HEK293 (cell line): Measurements from ENCODE around the gene DBET.
A peak's percentile ranks its signal among the peaks of the same experiment; 100 is the strongest.
"Not testable (repeated sequence)": the region's sequence is repeated elsewhere in the genome, so short reads cannot be mapped to it uniquely, and the experiment has no call there.

Experiments
- CTCF ChIA-PET: fragments of 350-600 bp; formaldehyde crosslinking; extraction: SDS; loops from one replicate; lab custom pipeline; 2021; ENCODE audit warnings: antibody characterized with exemption; lab: Yijun Ruan, JAX
- POLR2A ChIA-PET: fragments of 300-600 bp; formaldehyde crosslinking; extraction: SDS; loops from one replicate; lab custom pipeline; 2020; ENCODE audit warnings: antibody characterized with exemption, inconsistent platforms; lab: Yijun Ruan, JAX
- H3K27ac ChIP-seq: fragments of 200-500 bp; sonication (Bioruptor generic); 2 replicates; pipeline ENCODE4 v1.5.1; 2014; ENCODE audit warnings: low read depth, low read length, control low read depth, inconsistent platforms; ENCODE audit errors: extremely low read depth
- H3K36me3 ChIP-seq, 2 experiments: fragments of 200-500 bp in 1 of 2; sonication (Bioruptor generic) in 1 of 2; 1 replicate in 1 of 2; 2 replicates in 1 of 2; pipeline ENCODE4 v1.5.1; 2014 to 2017; ENCODE audit warnings: inconsistent platforms in 2 of 2, low read length in 2 of 2; ENCODE audit not compliant: control insufficient read depth in 2 of 2, insufficient read depth in 1 of 2
- H3K4me1 ChIP-seq: fragments of 200-500 bp; sonication (Bioruptor generic); 2 replicates; pipeline ENCODE4 v1.5.1; 2014; ENCODE audit warnings: mild to moderate bottlenecking, low read length, inconsistent platforms; ENCODE audit not compliant: control insufficient read depth, insufficient read depth
- H3K4me3 ChIP-seq: 2 replicates; pipeline ENCODE4 v1.5.1; 2011; ENCODE audit warnings: low read depth, mild to moderate bottlenecking, control low read depth, low read length, moderate library complexity
- H3K9me3 ChIP-seq: fragments of 200-500 bp; sonication (Bioruptor generic); 2 replicates; pipeline ENCODE4 v1.5.1; 2014; ENCODE audit warnings: low read depth, low read length, inconsistent platforms; ENCODE audit not compliant: control insufficient read depth, insufficient read depth
- SP3 ChIP-seq: fragments of 450-650 bp; formaldehyde crosslinking; IDR thresholded peaks from 2 replicates; pipeline ENCODE4 v1.5.1; 2016; ENCODE audit warnings: missing biosample characterization, missing genetic modification characterization
- ZBTB20 ChIP-seq: fragments of 450-650 bp; formaldehyde crosslinking; IDR thresholded peaks from 2 replicates; pipeline ENCODE4 v1.5.1; 2016; ENCODE audit warnings: missing biosample characterization, missing genetic modification characterization
- ZFP69B ChIP-seq: fragments of 450-650 bp; formaldehyde crosslinking; IDR thresholded peaks from 2 replicates; pipeline ENCODE4 v1.5.1; 2016; ENCODE audit warnings: missing biosample characterization, missing genetic modification characterization
- ZNF341 ChIP-seq: fragments of 450-650 bp; formaldehyde crosslinking; IDR thresholded peaks from 2 replicates; pipeline ENCODE4; 2016; ENCODE audit warnings: low read depth, missing biosample characterization, missing genetic modification characterization
- ZNF692 ChIP-seq: fragments of 450-650 bp; formaldehyde crosslinking; IDR thresholded peaks from 2 replicates; pipeline ENCODE4 v1.5.1; 2016; ENCODE audit warnings: missing biosample characterization, missing genetic modification characterization

The DBET gene

GRCh38 chr4:190093052-190093451 lies 28.8 kb downstream of the DBET start:
- 0 out of 2 replicates have a peak, but pooled peaks have one; percentile 19 for TF ChIP-seq ZNF341
- TF ChIP-seq ZNF692 (tag by site-specific recombination): peak; percentile 44; the same call in 1 of the 2 replicates
- TF ChIP-seq ZFP69B (tag by site-specific recombination): peak; percentile 26; the same call in 1 of the 2 replicates
- 0 out of 2 replicates have a peak, but pooled peaks have one; percentile 22 for TF ChIP-seq SP3 (tag by site-specific recombination)
- peak; percentile 89 for TF ChIP-seq ZBTB20 (tag by site-specific recombination)
- POLR2A ChIA-PET: not testable (repeated sequence)

GRCh38 chr4:190094031-190094430 lies 29.7 kb downstream of the DBET start:
- H3K4me1 ChIP-seq, H3K9me3 ChIP-seq, CTCF ChIA-PET, POLR2A ChIA-PET, H3K36me3 ChIP-seq, H3K4me3 ChIP-seq, H3K27ac ChIP-seq: not testable (repeated sequence)

More at GRCh38 chr4:190093052-190093451, 28.8 kb downstream of the DBET start:
- H3K4me1 ChIP-seq, H3K36me3 ChIP-seq, H3K27ac ChIP-seq, CTCF ChIA-PET, H3K9me3 ChIP-seq, H3K4me3 ChIP-seq: not testable (repeated sequence)

- POLR2A ChIA-PET, H3K27ac ChIP-seq, H3K9me3 ChIP-seq, H3K4me1 ChIP-seq, H3K36me3 ChIP-seq, CTCF ChIA-PET, H3K4me3 ChIP-seq: not testable (repeated sequence)
These were observed 31.0 kb downstream of the DBET start for GRCh38 chr4:190095335-190095734.

- H3K9me3 ChIP-seq, H3K4me3 ChIP-seq, H3K27ac ChIP-seq, POLR2A ChIA-PET, H3K36me3 ChIP-seq, H3K4me1 ChIP-seq, CTCF ChIA-PET: not testable (repeated sequence)
These were observed 35.3 kb downstream of the DBET start for GRCh38 chr4:190099605-190100004.

- H3K4me1 ChIP-seq, POLR2A ChIA-PET, CTCF ChIA-PET, H3K27ac ChIP-seq, H3K36me3 ChIP-seq, H3K9me3 ChIP-seq, H3K4me3 ChIP-seq: not testable (repeated sequence)
These were observed 37.2 kb downstream of the DBET start for GRCh38 chr4:190101525-190101924.

- H3K27ac ChIP-seq, H3K36me3 ChIP-seq, CTCF ChIA-PET, H3K9me3 ChIP-seq, POLR2A ChIA-PET, H3K4me3 ChIP-seq, H3K4me1 ChIP-seq: not testable (repeated sequence)
These were observed 41.9 kb downstream of the DBET start for GRCh38 chr4:190106191-190106590.

GRCh38 chr4:190106611-190107480 lies 42.5 kb downstream of the DBET start:
- H3K27ac ChIP-seq, H3K36me3 ChIP-seq, H3K9me3 ChIP-seq, POLR2A ChIA-PET, H3K4me1 ChIP-seq, H3K4me3 ChIP-seq: not testable (repeated sequence)
- CTCF ChIA-PET: interaction anchor here (1.0 kb wide), 1 partner anchor 133 kb away, joined by 4 read pairs; no protein-coding TSS in a partner anchor

- POLR2A ChIA-PET, H3K4me1 ChIP-seq, H3K36me3 ChIP-seq, H3K4me3 ChIP-seq, H3K9me3 ChIP-seq, H3K27ac ChIP-seq: not testable (repeated sequence)
- CTCF ChIA-PET: interaction anchor here (1.0 kb wide), 1 partner anchor 134 kb away, joined by 4 read pairs; no protein-coding TSS in a partner anchor
These were observed 43.6 kb downstream of the DBET start for GRCh38 chr4:190107766-190108485.

- CTCF ChIA-PET, POLR2A ChIA-PET, H3K27ac ChIP-seq, H3K36me3 ChIP-seq, H3K9me3 ChIP-seq, H3K4me3 ChIP-seq, H3K4me1 ChIP-seq: not testable (repeated sequence)
These were observed 44.5 kb downstream of the DBET start for GRCh38 chr4:190108756-190109155.
